SK-N-SH treated with all-trans-retinoic acid at 6 μM for 48 hours (cell line): ENCODE measurements around the gene CRIP2.

Source experiments
- ATAC-seq: fragments of 200-7000 bp; cut with Tn5 transposase; 3 replicates; pipeline ENCODE4 v1.9.1; 2020; ENCODE audit warnings: mild to moderate bottlenecking, moderate library complexity
- ARNTL ChIP-seq: fragments of 450-650 bp; formaldehyde crosslinking; IDR thresholded peaks from 2 replicates; pipeline ENCODE4 v1.5.0; 2020; ENCODE audit warnings: low read depth, mild to moderate bottlenecking, moderate library complexity, borderline replicate concordance
- BACH2 ChIP-seq: fragments of 250-450 bp; sonication (Bioruptor Pico); IDR thresholded peaks from 2 replicates; pipeline ENCODE4 v1.9.0; 2021; ENCODE audit warnings: mild to moderate bottlenecking, borderline replicate concordance
- CSRNP3 ChIP-seq: fragments of 250-450 bp; sonication (Bioruptor Pico); IDR thresholded peaks from 2 replicates; pipeline ENCODE4 v1.5.1; 2021; ENCODE audit warnings: mild to moderate bottlenecking, moderate library complexity
- ESRRG ChIP-seq: fragments of 250-450 bp; sonication (Bioruptor Pico); IDR thresholded peaks from 2 replicates; pipeline ENCODE4 v1.6.1; 2021; ENCODE audit warnings: mild to moderate bottlenecking
- GLIS3 ChIP-seq: fragments of 250-450 bp; sonication (Bioruptor Pico); IDR thresholded peaks from 2 replicates; pipeline ENCODE4 v1.5.0; 2020; ENCODE audit warnings: mild to moderate bottlenecking, moderate library complexity
- ISL1 ChIP-seq: fragments of 250-450 bp; sonication (Bioruptor Pico); IDR thresholded peaks from 2 replicates; pipeline ENCODE4 v2.1.2; 2022; ENCODE audit warnings: mild to moderate bottlenecking, moderate library complexity
- OSR1 ChIP-seq: fragments of 250-450 bp; sonication (Bioruptor Pico); IDR thresholded peaks from 2 replicates; pipeline ENCODE4 v1.8.0; 2022; ENCODE audit warnings: moderate library complexity, mild to moderate bottlenecking, inconsistent platforms
- PATZ1 ChIP-seq: fragments of 250-450 bp; sonication (Bioruptor Pico); IDR thresholded peaks from 2 replicates; pipeline ENCODE4 v1.8.0; 2020; ENCODE audit warnings: mild to moderate bottlenecking, moderate library complexity, borderline replicate concordance
- PPARA ChIP-seq: fragments of 250-450 bp; sonication (Bioruptor Pico); IDR thresholded peaks from 2 replicates; pipeline ENCODE4 v1.5.0; 2020; ENCODE audit warnings: mild to moderate bottlenecking, borderline replicate concordance
- SNAI2 ChIP-seq: fragments of 250-450 bp; sonication (Bioruptor Pico); IDR thresholded peaks from 2 replicates; pipeline ENCODE4 v1.5.0; 2020; ENCODE audit warnings: mild to moderate bottlenecking, moderate library complexity
- TOX ChIP-seq: fragments of 250-450 bp; sonication (Bioruptor Pico); IDR thresholded peaks from 2 replicates; pipeline ENCODE4 v1.8.0; 2021; ENCODE audit warnings: mild to moderate bottlenecking, moderate library complexity, borderline replicate concordance
- TSHZ2 ChIP-seq: fragments of 250-450 bp; sonication (Bioruptor Pico); IDR thresholded peaks from 2 replicates; pipeline ENCODE4 v1.5.0; 2020; ENCODE audit warnings: mild to moderate bottlenecking, moderate library complexity
- ZC3H10 ChIP-seq: fragments of 250-450 bp; sonication (Bioruptor Pico); IDR thresholded peaks from 2 replicates; pipeline ENCODE4 v1.5.1; 2021; ENCODE audit warnings: mild to moderate bottlenecking, moderate library complexity
- ZFP3 ChIP-seq: fragments of 250-450 bp; sonication (Bioruptor Pico); IDR thresholded peaks from 2 replicates; pipeline ENCODE4 v1.5.0; 2020; ENCODE audit warnings: mild to moderate bottlenecking, moderate library complexity
- ZFP30 ChIP-seq: fragments of 450-650 bp; formaldehyde crosslinking; IDR thresholded peaks from 2 replicates; pipeline ENCODE4 v1.5.0; 2022; ENCODE audit warnings: mild to moderate bottlenecking, moderate library complexity
- ZNF565 ChIP-seq: fragments of 450-650 bp; formaldehyde crosslinking; conservative IDR thresholded peaks from 2 replicates; pipeline ENCODE4 v1.5.0; 2020; ENCODE audit warnings: low read depth, mild to moderate bottlenecking, moderate library complexity
- ZNF70 ChIP-seq: fragments of 450-650 bp; formaldehyde crosslinking; IDR thresholded peaks from 2 replicates; pipeline ENCODE4 v1.5.0; 2020; ENCODE audit warnings: mild to moderate bottlenecking, moderate library complexity
- ZNF8 ChIP-seq: fragments of 450-650 bp; formaldehyde crosslinking; IDR thresholded peaks from 2 replicates; pipeline ENCODE4 v1.5.0; 2020; ENCODE audit warnings: mild to moderate bottlenecking, moderate library complexity
- TF ChIP-seq, protein P1 (sequence below): fragments of 250-450 bp; sonication (Bioruptor Pico); IDR thresholded peaks from 2 replicates; pipeline ENCODE4 v1.8.0; 2021; ENCODE audit warnings: low read depth, mild to moderate bottlenecking, moderate library complexity, borderline replicate concordance
- TF ChIP-seq, protein P2 (sequence below): fragments of 250-450 bp; sonication (Bioruptor Pico); IDR thresholded peaks from 2 replicates; pipeline ENCODE4 v1.5.1; 2020; ENCODE audit warnings: low read depth, mild to moderate bottlenecking, moderate library complexity

Gene CRIP2

DNA sequence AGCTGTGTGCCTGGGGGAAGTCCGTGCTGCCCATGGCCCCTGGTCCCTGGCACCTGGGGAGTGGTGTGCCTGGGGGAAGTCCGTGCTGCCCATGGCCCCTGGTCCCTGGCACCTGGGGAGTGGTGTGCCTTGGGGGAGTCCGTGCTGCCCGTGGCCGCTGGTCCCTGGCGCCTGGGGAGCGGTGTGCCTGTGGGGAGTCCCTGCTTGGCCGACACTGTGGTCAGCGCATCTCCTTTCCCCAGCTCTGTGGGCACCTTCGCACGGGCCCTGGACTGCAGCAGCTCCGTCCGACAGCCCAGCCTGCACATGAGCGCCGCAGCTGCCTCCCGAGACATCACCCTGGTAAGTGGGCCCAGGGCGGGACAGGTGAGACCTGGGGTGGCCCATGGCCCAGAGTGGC is 14.5 kb upstream of the CRIP2 start:
- ATAC-seq: no peak
- TF ChIP-seq ZNF8 (no peak), CSRNP3 (CRISPR knock-in tag) (no peak), ZNF70 (CRISPR knock-in tag) (no peak), ISL1 (CRISPR knock-in tag) (no peak)
- TF ChIP-seq, protein P1, sequence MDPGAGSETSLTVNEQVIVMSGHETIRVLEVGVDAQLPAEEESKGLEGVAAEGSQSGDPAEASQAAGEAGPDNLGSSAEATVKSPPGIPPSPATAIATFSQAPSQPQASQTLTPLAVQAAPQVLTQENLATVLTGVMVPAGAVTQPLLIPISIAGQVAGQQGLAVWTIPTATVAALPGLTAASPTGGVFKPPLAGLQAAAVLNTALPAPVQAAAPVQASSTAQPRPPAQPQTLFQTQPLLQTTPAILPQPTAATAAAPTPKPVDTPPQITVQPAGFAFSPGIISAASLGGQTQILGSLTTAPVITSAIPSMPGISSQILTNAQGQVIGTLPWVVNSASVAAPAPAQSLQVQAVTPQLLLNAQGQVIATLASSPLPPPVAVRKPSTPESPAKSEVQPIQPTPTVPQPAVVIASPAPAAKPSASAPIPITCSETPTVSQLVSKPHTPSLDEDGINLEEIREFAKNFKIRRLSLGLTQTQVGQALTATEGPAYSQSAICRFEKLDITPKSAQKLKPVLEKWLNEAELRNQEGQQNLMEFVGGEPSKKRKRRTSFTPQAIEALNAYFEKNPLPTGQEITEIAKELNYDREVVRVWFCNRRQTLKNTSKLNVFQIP (CRISPR knock-in tag): no peak
- TF ChIP-seq, all 23 proteins: peak for 0

- no peak for ATAC-seq
- no peak for TF ChIP-seq TOX (CRISPR knock-in tag)
- no peak for TF ChIP-seq ZFP30
- no peak for TF ChIP-seq TSHZ2
- TF ChIP-seq ESRRG (CRISPR knock-in tag): no peak
- no peak for TF ChIP-seq PATZ1 (CRISPR knock-in tag)
- no peak for TF ChIP-seq BACH2 (CRISPR knock-in tag)
- TF ChIP-seq ZC3H10: no peak
- TF ChIP-seq ARNTL (CRISPR knock-in tag): no peak
- TF ChIP-seq SNAI2: no peak
- TF ChIP-seq ZNF565 (CRISPR knock-in tag): no peak
- no peak for TF ChIP-seq OSR1
- TF ChIP-seq PPARA (CRISPR knock-in tag): no peak
- no peak for TF ChIP-seq GLIS3 (CRISPR knock-in tag)
- TF ChIP-seq CSRNP3 (CRISPR knock-in tag): no peak
- no peak for TF ChIP-seq ZNF8
- TF ChIP-seq ZNF70 (CRISPR knock-in tag): no peak
- TF ChIP-seq ZFP3 (CRISPR knock-in tag): no peak
These were observed 14.0 kb upstream of the CRIP2 start for GRCh38 chr14:105460616-105461015.

GRCh38 chr14:105461903-105462302 is 12.7 kb upstream of the CRIP2 start:
- ATAC-seq: no peak
- TF ChIP-seq, protein P2, sequence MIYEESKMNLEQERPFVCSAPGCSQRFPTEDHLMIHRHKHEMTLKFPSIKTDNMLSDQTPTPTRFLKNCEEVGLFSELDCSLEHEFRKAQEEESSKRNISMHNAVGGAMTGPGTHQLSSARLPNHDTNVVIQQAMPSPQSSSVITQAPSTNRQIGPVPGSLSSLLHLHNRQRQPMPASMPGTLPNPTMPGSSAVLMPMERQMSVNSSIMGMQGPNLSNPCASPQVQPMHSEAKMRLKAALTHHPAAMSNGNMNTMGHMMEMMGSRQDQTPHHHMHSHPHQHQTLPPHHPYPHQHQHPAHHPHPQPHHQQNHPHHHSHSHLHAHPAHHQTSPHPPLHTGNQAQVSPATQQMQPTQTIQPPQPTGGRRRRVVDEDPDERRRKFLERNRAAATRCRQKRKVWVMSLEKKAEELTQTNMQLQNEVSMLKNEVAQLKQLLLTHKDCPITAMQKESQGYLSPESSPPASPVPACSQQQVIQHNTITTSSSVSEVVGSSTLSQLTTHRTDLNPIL (CRISPR knock-in tag): no peak
- TF ChIP-seq, all 23 proteins: peak for 0
